Right lobe of liver (tissue), 4 donors: ENCODE results near the gene TXNIP.

Experiments used
- CTCF ChIP-seq, 4 donors: fragments of 200-600 bp in 3 of 4; fragments of 450-650 bp in 1 of 4; IDR thresholded peaks; one replicate each; pipeline versions ENCODE4 v1.5.1 to v1.8.0; 2016 to 2022; ENCODE audit warnings: antibody characterized with exemption in 4 of 4, mild to moderate bottlenecking in 2 of 4
- POLR2A ChIP-seq: fragments of 450-650 bp; IDR thresholded peaks from one replicate; pipeline ENCODE4 v1.6.1; 2017; ENCODE audit warnings: antibody characterized with exemption, mild to moderate bottlenecking
- donor health status: DM: no; HTN: no; CAD: no.
- donor health status: DM: no; HTN: no; CAD: no.
- donor health status: DM: no; HTN: yes; CAD: no.

- TF ChIP-seq POLR2A (no peak), CTCF (IDR thresholded peaks at IDR 0.05) (no peak)
Observed at GRCh38 chr1:146007489-146008133, 11.2 kb upstream of the TXNIP start.
